HG03565 (cell line): Measurements from ENCODE around the gene PTX4.

ENCODE experiments used
- ATAC-seq: cut with Tn5 transposase; IDR thresholded peaks from one replicate; pipeline ENCODE4 v1.9.1; 2021; ENCODE audit warnings: mild to moderate bottlenecking, moderate library complexity; ENCODE audit not compliant: unreplicated experiment

The PTX4 gene

DNA sequence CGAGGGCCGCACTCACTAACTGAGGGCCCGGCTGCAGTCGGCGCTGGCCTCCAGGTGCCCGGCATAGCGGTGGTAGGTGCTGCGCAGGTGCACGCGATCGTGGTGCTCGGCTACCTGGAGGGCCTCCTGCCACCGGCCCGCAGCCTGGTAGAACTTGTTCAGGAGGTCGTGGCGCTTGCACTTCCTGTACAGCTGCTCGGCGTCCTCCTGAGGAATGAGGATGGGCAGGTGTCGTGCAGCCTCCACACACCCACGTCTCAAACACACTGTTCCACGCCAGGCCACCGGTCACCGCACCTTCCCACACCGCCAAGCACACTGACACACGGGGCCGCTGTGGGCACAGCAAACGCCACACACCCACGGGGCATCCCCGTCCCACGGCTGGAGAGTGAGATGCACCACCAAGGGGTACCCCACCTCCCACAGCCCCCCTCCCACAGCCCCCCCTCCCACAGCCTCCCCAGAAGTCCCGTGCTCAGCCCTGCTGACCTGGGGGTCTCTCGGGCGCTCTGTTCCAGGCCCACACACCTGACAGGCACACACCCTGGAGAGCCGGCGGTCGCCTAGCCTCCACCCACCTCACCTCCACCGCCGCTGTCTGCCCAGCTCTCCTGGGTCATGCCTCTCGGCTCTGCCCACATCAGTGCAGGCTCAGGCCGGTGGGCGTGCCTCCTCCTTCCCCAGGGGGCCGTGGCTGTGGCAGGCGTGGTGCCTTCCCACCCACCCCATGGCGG, 37.3 kb upstream of the PTX4 start:
- no peak for ATAC-seq

- no peak for ATAC-seq
These were observed 35.6 kb upstream of the PTX4 start for GRCh38 chr16:1524366-1524765.

DNA sequence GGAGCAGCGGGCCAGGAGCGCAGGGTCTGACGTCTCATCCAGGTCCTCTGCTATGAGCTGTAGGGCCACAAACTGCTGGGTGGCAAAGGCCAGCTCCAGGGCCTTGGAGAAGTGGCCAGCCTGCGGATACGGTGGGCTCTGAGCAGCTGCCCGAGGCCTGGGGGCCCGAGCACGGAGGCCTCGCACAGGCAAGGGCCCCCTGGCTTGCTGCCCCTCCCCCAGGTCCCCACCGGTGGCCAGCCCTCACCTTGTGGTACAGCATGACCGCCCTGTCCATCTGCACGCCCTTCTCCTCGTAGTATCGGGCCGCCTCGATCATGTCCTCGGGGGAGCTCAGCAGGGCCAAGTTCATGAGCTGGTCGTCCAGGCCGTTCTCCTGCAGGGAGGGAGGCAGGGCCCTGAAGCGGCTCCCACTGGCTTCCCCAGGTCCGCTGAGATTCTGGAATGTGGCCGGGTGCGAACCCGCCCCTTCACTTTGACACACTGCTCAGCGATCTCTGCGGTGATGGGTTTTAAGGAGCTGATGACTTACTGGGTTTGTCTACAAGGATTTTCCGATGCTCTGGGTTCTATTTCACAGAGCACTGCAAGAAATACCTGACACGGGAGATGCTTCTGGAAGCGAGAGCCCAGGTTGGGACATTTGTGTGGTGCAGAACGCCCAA, 35.0 kb upstream of the PTX4 start:
- no peak for ATAC-seq

DNA sequence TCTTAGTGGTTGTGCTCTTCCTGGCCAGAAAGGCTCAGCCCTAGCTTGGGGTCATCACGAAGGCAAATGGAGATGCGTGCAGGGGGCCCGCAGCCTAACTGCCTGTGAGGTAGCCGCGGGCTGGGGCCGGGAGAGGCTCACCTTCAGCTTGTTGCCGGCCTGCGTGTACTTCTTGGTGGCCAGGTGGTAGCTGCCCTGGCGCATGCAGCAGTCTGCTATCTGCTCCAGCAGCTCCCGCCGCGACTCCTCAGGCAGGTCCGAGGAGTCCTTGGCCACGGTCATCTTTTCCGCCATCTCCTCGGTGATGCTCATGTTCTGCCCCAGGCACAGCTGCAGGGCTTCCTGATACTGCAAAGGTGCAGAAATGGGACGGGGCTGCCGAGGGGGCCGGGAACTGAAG, 31.7 kb upstream of the PTX4 start:
- no peak for ATAC-seq

DNA sequence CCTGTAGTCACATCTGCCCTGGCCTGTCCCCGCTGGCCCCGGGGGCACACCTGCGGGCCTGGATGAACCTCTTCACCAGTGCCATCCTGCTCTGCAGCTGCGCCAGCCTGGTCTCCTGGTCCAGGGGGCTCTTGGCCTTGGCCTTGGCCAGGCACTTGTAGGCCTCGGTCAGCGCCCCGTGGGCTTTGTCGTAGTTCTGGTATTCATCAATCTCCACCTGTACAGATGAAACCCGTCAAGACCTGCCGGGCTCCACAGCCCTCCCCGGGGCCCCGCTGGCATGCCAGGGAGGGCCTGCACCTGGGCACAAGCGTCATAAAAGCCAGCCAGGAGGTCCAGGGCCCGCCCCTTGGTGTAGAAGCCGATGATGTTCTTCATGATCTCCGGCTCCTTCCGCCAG, 31.1 kb upstream of the PTX4 start:
- ATAC-seq: no peak

- no peak for ATAC-seq
These were observed 29.9 kb upstream of the PTX4 start for GRCh38 chr16:1518626-1519135.

GRCh38 chr16:1514507-1514906, 25.8 kb upstream of the PTX4 start:
- no peak for ATAC-seq

DNA sequence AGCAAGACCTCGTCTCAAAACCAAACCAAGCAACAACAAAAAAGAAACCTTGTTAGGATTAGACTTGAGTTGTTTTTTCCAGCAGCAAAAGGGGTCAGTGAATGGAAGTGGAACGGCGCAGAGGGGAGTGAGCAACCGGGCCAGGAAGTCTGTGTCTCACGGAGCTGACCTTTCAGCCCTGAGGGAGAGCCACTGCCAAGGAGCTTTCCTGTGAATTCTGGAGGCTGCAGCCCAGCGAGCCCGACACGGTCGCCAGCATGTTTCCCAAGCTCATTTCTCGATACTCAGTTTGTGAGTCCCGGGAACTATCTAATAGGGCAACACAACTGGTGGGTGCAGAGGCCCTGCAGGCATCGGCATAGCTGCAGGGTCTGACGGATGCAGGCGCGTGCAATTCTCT, 24.0 kb upstream of the PTX4 start:
- ATAC-seq: no peak

DNA sequence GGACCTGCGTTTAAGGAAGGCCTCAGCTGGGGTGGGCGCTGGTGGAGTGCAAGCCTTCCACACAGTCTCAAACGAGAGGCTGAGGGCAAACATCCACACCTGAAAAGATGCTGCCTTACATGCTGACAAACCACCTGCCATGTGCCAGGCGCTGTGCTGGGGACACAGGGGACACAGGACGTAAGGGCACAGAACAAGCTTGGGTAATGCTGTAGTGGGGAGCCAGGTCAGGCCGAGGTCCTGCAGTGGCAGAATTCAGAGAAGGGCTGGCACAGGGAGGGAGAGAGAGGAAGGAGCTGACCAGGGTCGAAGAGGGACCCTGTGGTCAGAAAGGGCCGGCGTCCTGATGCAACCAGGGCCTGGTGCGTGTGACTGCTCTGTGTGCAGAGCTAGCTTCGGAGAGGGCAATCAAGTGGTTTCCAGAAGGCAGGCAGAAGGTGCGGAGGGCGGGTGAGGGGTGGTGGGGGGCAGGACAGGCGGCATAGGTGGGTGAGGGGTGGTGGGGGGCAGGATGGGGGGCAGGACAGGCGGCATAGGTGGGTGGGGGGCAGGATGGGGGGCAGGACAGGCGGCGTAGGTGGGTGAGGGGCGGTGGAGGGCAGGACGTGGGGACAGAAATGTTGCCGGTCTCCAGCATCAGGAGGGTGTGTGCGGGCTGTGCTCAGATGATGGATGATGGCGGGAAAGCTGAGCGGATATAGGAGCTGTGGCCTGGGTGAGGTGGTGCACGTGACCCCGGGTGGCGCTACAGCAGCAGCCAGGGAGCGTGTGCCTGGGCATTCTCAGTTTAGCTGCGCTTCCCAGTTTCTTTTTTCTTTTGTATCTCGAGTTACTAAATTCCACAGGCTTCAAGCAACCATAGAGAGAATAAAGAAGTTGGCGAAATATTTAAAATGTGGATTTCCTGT, 23.2 kb upstream of the PTX4 start:
- no peak for ATAC-seq

DNA sequence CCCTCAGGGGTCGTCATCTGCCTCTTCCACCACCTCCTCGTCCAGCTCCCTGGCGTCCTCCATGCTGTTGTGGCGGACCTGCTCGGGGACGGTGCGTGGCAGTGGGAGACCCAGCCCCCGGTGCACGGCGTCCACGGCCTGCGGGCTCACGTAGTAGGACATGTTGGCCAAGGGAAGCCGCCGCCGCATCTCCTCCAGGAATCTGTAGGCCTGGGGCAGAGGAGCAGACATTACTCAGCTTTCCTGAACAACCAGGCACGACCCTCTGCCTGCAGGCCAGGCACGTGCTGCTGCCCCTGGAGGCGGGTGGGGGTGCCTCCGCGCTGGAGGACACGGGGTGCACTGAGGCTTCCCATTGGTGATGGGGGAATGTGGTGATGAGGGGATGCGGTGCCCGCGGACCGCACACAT, 22.2 kb upstream of the PTX4 start:
- no peak for ATAC-seq

GRCh38 chr16:1510272-1510671, 21.5 kb upstream of the PTX4 start:
- ATAC-seq: no peak

DNA sequence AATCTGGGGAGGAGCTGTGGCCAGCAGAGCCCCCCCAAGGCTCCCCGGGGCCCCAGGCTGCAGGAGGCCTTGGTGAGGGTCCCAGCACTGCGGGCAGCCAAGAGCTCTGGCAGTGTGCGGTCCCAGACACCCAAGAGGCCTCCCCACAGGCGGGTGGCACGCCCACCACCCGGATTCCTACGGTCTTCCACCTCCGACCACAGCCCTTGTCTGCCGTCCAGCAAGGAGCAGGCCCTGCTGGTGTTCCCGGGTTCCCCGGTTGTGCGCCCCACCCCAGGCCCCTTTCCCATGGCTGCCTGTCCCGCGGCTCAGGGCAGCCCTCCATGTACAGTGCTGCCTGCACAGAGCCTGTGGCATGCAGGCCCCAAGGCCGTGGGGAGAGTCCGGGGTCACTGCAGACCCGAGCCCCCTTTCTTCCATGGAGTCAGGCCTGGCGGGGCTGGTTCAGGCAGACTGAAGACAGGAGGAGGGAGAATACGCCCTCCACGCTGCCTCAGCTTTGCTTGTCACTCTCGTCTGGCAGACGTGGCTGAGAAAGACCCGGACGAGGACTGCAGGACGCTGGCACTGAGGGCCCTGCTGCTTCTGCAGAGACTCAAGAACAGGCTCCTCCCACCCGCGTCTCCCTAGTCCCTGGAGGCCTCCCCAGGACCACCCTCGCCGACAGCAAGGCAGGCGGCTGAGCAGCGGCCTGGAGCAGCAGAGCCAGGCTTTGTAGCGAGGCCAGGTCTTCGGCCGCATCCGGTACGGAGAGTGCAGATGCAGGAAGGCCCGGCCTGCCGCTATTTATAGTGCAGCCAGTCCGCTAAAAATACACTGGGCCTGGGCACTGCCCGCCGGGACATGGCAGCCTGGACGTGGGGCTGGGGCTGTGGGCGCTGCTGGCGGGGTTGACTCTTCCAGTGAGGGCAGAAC, 20.8 kb upstream of the PTX4 start:
- ATAC-seq: no peak

- no peak for ATAC-seq
These were observed 19.9 kb upstream of the PTX4 start for GRCh38 chr16:1508494-1509187.

GRCh38 chr16:1506494-1507213, 17.9 kb upstream of the PTX4 start:
- ATAC-seq: no peak

DNA sequence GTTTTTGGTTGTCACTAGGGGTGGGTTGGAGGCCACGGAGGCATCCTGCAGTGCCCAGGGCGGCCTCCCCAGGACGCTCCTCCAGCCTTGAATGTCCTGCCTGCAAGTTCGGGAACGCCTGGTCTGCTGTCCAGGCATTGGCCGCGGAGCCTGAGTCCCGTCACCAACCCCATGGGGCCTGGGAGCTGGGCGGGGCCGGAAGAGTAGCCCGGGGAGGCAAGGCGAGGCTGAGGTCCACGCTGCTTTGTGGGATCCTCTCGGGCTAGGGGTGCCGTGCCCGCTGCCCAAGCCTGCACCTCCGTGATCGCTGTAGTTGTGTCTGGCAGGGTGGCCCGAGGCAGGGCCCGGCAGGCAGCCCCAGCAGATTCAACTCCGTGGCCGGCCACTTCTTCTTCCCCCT, 17.2 kb upstream of the PTX4 start:
- ATAC-seq: no peak

GRCh38 chr16:1505073-1505844, 16.5 kb upstream of the PTX4 start:
- ATAC-seq: no peak

- no peak for ATAC-seq
These were observed 14.6 kb upstream of the PTX4 start for GRCh38 chr16:1503110-1503955.
